AG04450 (cell line): ENCODE results near the gene KLF1. TPM values are rescaled to one million over a fixed set of nuclear protein-coding genes. Genes with fewer than 3 reads are reported as not detected.
"Not testable (repeated sequence)": the region's sequence is repeated elsewhere in the genome, so short reads cannot be mapped to it uniquely, and the experiment has no call there.

Experiments used
- CTCF ChIA-PET: fragments of 300-600, 350-600 bp; formaldehyde crosslinking; extraction: SDS; loops from one replicate; lab custom pipeline; 2022; ENCODE audit warnings: antibody characterized with exemption, inconsistent platforms; lab: Charles Lee
- POLR2A ChIA-PET: fragments of 350-600 bp; formaldehyde crosslinking; extraction: SDS; loops from one replicate; lab custom pipeline; 2021; ENCODE audit warnings: antibody characterized with exemption, inconsistent platforms; lab: Yijun Ruan, JAX
- DNase-seq: peaks from one replicate; pipeline ENCODE4 v3.0.0-alpha.2; 2011; ENCODE audit warnings: low read depth, low spot score
- H3K27ac ChIP-seq: one replicate; pipeline ENCODE4 v1.5.1; 2012; ENCODE audit warnings: low read depth, low read length, control low read depth
- H3K27me3 ChIP-seq: one replicate; pipeline ENCODE4 v1.6.0; 2012; ENCODE audit warnings: low read length; ENCODE audit not compliant: control insufficient read depth, insufficient read depth
- H3K4me3 ChIP-seq: 2 replicates; pipeline ENCODE4 v1.5.1; 2011; ENCODE audit warnings: mild to moderate bottlenecking, low read depth, low read length, control low read depth
- H3K9me3 ChIP-seq: 2 replicates; pipeline ENCODE4 v1.5.1; 2012; ENCODE audit warnings: low read length; ENCODE audit not compliant: control insufficient read depth, insufficient read depth
- polyA plus RNA-seq: library from polyadenylated mRNA; depleted of rRNA; stranded (reverse); fragments of >200 nt; gene quantifications from 2 replicates; pipeline ENCODE4 v1.2.3, GENCODE V29; 2011
- TF ChIP-seq, protein P1 (sequence below): IDR thresholded peaks from 2 replicates; pipeline ENCODE4 v1.5.1; 2011; ENCODE audit warnings: low read depth, low read length, control low read depth, inconsistent platforms

The KLF1 gene
- polyA plus RNA-seq, 1 experiment = not detected

DNA sequence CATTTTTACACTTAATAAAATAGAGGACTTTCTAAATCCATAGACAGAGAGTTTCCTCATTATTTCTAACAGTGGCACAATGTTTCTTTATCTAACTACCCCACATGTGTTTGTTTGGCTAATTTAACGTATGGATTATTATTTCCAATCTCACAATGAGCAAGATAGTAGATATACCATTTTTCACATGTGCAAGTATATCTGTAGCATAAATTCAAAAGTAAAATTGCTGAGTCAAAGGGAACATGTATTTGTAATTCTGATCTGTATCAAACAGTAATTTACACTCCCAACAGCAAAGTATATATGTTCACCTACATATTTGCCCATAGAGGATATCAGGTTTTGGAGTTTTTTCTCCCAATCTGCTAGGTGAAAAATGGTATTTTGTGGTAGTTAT, 30.3 kb downstream of the KLF1 start:
- ChIA-PET POLR2A (no interaction called here), CTCF (no interaction called here)
- Histone ChIP-seq H3K27ac (no peak overlapping the region), H3K9me3 (peaks cover 7% of the 10 kb centered on the region; the same call in 1 of the 2 replicates), H3K27me3 (no peaks in the 10 kb centered on the region), H3K4me3 (no peak overlapping the region)
- DNase-seq = no peak
- TF ChIP-seq, protein P1, sequence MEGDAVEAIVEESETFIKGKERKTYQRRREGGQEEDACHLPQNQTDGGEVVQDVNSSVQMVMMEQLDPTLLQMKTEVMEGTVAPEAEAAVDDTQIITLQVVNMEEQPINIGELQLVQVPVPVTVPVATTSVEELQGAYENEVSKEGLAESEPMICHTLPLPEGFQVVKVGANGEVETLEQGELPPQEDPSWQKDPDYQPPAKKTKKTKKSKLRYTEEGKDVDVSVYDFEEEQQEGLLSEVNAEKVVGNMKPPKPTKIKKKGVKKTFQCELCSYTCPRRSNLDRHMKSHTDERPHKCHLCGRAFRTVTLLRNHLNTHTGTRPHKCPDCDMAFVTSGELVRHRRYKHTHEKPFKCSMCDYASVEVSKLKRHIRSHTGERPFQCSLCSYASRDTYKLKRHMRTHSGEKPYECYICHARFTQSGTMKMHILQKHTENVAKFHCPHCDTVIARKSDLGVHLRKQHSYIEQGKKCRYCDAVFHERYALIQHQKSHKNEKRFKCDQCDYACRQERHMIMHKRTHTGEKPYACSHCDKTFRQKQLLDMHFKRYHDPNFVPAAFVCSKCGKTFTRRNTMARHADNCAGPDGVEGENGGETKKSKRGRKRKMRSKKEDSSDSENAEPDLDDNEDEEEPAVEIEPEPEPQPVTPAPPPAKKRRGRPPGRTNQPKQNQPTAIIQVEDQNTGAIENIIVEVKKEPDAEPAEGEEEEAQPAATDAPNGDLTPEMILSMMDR = no peak

DNA sequence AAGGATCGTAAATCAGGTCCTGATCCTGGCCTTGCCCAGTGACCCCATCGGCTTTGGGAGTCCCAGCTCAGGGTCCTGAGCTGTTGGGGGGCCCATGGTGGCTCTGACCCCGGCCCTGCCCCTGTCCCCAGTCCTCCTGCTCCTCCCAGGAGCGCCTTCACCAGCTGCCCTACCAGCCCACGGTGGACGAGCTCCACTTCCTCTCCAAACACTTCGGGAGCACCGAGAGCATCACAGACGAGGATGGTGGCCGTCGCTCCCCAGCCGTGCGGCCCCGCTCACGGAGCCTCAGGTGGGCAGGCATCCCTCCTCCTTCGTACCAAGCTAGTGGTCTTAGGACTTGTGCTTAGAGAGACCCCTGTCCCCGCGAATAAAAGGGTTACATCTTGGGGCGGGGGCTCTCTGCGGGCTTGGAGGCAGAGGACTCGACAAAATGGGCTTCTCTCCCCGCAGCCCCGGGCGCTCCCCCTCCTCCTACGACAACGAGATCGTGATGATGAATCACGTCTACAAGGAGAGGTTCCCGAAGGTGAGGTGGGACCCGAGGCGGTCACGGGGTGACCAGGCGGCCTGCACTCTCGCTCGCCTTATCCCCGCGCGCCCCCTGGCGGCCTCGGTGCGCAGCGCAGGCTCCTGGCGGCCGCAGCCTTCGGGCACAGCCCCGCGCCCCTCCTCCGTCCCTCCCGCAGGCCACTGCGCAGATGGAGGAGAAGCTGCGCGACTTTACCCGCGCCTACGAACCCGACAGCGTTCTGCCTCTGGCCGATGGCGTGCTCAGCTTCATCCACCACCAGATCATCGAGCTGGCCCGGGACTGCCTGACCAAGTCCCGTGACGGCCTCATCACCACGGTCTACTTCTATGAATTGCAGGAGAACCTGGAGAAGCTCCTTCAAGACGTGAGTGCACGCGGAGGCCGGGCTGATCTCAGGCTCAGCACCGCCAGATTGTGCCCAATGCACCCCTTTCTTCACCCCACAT, 39.6 kb downstream of the KLF1 start:
- no peak for DNase-seq
- TF ChIP-seq, protein P1 = peak; percentile 88
- H3K27me3 ChIP-seq = peaks cover 12% of the 10 kb centered on the region
- ChIA-PET CTCF (interaction anchor here (0.6 to 9.9 kb wide), 55 partner anchors 10 to 283 kb away, joined by 3 to 247 read pairs (median 4); partner anchors contain the start of genes CALR, DNASE2, GET3 and RNASEH2A), POLR2A (interaction anchor here (0.8 to 1.5 kb wide), 3 partner anchors 56 to 125 kb away, joined by 3 to 4 read pairs (median 3); partner anchors contain the start of gene JUNB)
- H3K27ac ChIP-seq = no peak overlapping the region
- H3K4me3 ChIP-seq = peak overlapping the region; percentile 42
- H3K9me3 ChIP-seq = no peaks in the 10 kb centered on the region

DNA sequence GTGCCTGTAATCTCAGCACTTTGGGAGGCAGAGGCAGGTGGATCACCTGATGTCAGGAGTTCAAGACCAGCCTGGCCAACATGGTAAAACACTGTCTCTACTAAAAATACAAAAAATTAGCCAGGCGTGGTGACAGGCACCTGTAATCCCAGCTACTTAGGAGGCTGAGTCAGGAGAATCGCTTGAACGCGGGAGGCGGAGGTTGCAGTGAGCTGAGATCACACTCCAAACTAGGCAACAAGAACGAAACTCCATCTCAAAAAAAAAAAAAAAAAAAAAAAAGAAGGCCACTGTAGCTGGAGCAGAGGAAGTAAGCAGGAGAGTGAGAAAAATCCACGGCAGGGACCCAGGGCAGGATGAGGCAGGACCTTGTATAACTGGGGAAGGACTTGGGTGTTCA, 40.4 kb downstream of the KLF1 start:
- peaks cover 16% of the 10 kb centered on the region for H3K27me3 ChIP-seq
- not testable (repeated sequence) for H3K27ac ChIP-seq, H3K4me3 ChIP-seq, DNase-seq, H3K9me3 ChIP-seq
- ChIA-PET POLR2A (interaction anchor here (1.1 to 1.5 kb wide), 2 partner anchors 55 to 124 kb away, joined by 3 read pairs; partner anchors contain the start of gene JUNB), CTCF (interaction anchor here (0.6 to 9.9 kb wide), 23 partner anchors 9 to 171 kb away, joined by 3 to 247 read pairs (median 5); partner anchors contain the start of genes CALR, RNASEH2A, RTBDN and TNPO2)

DNA sequence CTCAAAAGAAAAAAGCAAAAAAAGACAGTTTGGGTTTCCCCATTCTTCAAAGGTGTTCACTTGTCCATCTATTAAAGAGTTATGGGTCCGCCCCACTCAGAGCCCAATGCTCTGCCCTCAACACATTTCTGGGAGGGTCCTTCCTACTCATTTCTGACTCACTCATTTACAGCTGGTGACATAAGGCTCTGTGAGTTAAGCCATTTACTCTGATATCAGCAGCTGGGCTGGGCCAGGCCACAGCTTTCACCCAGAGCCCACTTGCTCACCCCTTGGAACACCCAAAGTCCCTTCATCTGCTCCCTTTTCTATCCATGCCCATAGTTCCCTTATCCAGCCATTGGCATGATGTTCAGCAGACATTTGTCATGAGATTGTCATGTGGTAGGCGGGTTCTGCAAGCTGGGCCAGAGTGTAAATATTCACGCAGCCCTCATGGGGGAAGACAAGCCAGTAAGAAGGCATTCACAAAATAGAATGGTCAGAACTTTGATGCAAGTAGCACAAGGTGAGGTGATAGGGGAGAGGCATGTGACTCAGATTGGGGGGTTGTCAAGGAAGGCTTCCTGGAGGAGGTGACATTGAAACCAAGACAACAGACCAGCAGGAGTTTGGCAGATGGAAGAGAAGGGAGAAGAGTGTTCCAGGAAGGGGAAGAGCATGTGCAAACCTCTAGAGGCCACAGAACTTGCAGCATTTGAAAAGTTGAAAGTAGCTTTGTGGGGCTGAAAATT, 42.8 kb downstream of the KLF1 start:
- DNase-seq = no peak
- TF ChIP-seq, protein P1 = no peak
- Histone ChIP-seq H3K27me3 (peaks cover 35% of the 10 kb centered on the region), H3K9me3 (peaks cover 5% of the 10 kb centered on the region; the same call in 1 of the 2 replicates), H3K27ac (no peak overlapping the region), H3K4me3 (no peak overlapping the region)
- ChIA-PET POLR2A (no interaction called here), CTCF (interaction anchor here (9.9 kb wide), 1 partner anchor 81 kb away, joined by 247 read pairs; no protein-coding TSS in a partner anchor)

DNA sequence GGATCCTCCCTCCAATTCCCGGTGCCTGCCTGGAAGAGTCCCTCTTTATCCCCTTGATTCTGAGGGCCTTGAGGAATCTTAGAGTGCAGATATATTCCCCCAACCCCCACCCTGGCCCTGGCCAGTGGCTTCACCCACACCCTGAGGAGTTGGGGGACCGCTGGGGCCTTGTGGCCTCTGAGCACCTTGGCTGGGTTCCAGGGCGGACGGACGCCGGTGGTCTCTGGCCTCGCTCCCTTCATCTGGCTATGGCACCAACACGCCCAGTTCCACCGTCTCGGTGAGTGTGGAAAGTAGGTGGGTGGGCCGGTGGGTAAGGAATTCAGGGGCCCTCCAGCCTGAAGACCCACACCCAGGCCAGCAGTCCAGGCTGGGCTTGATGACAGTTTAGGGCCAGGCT, 43.7 kb downstream of the KLF1 start:
- CTCF ChIA-PET = no interaction called here
- Histone ChIP-seq H3K4me3 (no peak overlapping the region), H3K27ac (no peak overlapping the region), H3K27me3 (peaks cover 44% of the 10 kb centered on the region), H3K9me3 (peaks cover 5% of the 10 kb centered on the region; the same call in 1 of the 2 replicates)
- TF ChIP-seq, protein P1 = no peak
- POLR2A ChIA-PET = no interaction called here
- DNase-seq = no peak
